Tibial nerve (tissue), 3 donors: ENCODE measurements around the gene COMMD4.
"Not testable (repeated sequence)": the region's sequence is repeated elsewhere in the genome, so short reads cannot be mapped to it uniquely, and the experiment has no call there.

Source experiments
- POLR2A ChIP-seq, 2 donors: fragments of 450-650 bp; IDR thresholded peaks; one replicate each; pipeline ENCODE4 v1.6.1; 2017; ENCODE audit warnings: antibody characterized with exemption in 2 of 2, mild to moderate bottlenecking in 2 of 2, moderate library complexity in 2 of 2
- TF ChIP-seq, protein P1 (sequence below), 5 experiments: fragments of 200-600 bp in 3 of 5; fragments of 450-650 bp in 2 of 5; sonication (generic) in 3 of 5; IDR thresholded peaks; one replicate each; pipeline ENCODE4 v1.5.1; 2016 to 2019; ENCODE audit warnings: antibody characterized with exemption in 5 of 5, mild to moderate bottlenecking in 3 of 5, moderate library complexity in 2 of 5

DNA sequence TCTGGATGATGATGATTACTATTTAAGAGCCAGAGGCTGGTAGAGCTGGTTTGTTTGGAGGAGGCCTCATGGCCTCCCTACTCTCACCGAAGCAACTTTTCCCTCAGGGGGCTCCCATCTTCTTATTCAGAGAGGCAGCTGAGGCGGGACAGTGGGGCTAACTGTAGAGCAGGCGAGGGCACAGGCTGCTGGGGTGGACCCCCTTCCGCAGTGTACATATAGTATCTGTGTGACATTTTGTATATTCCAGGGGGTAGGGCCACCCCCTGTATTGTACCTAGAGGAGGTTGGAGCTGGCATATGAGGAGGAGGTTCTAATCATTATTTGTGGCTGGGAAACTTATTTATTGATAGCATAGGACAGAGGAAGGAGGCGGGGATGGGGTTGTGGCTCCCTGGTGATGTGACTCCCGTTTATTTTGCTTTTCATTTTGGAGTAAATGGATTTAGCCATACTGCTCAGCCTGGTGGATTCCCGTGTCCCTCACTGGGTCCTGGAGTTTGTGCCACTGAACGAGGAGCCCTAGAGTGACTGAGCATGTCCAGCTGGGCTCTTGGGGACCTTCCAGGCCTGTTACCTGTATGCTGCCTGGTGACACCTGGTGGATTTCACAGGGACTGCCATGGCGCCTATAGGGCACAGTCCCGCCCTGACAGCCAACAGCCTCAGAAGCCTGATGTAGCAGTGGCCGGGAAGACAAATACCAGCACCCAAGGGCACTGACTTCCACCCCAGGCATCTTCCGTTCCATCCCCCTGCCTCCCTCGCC is 37.1 kb upstream of the COMMD4 start:
- not testable (repeated sequence) for TF ChIP-seq POLR2A (IDR thresholded peaks at IDR 0.05)
- TF ChIP-seq, protein P1, sequence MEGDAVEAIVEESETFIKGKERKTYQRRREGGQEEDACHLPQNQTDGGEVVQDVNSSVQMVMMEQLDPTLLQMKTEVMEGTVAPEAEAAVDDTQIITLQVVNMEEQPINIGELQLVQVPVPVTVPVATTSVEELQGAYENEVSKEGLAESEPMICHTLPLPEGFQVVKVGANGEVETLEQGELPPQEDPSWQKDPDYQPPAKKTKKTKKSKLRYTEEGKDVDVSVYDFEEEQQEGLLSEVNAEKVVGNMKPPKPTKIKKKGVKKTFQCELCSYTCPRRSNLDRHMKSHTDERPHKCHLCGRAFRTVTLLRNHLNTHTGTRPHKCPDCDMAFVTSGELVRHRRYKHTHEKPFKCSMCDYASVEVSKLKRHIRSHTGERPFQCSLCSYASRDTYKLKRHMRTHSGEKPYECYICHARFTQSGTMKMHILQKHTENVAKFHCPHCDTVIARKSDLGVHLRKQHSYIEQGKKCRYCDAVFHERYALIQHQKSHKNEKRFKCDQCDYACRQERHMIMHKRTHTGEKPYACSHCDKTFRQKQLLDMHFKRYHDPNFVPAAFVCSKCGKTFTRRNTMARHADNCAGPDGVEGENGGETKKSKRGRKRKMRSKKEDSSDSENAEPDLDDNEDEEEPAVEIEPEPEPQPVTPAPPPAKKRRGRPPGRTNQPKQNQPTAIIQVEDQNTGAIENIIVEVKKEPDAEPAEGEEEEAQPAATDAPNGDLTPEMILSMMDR (IDR thresholded peaks at IDR 0.05), result not testable (repeated sequence)
